WTC11 (cell line): Measurements from ENCODE around the gene ACBD6. TPM values are rescaled to one million over a fixed set of nuclear protein-coding genes. Genes with fewer than 3 reads are reported as not detected.

Experiments
- ATAC-seq: fragments of 200-7000 bp; cut with Tn5 transposase; 2 replicates; pipeline ENCODE4 v1.10.0; 2021; ENCODE audit warnings: mild to moderate bottlenecking, moderate library complexity
- CTCF ChIA-PET: fragments of 300-600 bp; sonication (Branson Sonifier 250); formaldehyde crosslinking; loops from one replicate; lab custom pipeline; 2021; ENCODE audit warnings: antibody characterized with exemption; lab: Charles Lee
- POLR2A ChIA-PET: fragments of 350-600 bp; sonication (Branson Sonifier 250); formaldehyde crosslinking; loops from one replicate; lab custom pipeline; 2021; ENCODE audit warnings: antibody characterized with exemption; lab: Charles Lee
- DNase-seq: peaks from one replicate; pipeline ENCODE4 v3.0.0; 2021; ENCODE audit warnings: low spot score
- H3K27ac Mint-ChIP-seq: 2 replicates; pipeline ENCODE4 v1.8.0; 2021; ENCODE audit warnings: mixed read lengths
- H3K27me3 Mint-ChIP-seq: 2 replicates; pipeline ENCODE4 v1.8.0; 2021; ENCODE audit warnings: low read depth, mild to moderate bottlenecking, moderate library complexity, mixed read lengths
- H3K36me3 Mint-ChIP-seq: 2 replicates; pipeline ENCODE4 v1.8.0; 2021; ENCODE audit warnings: mixed read lengths
- H3K4me1 Mint-ChIP-seq: 2 replicates; pipeline ENCODE4 v1.8.0; 2022; ENCODE audit warnings: mixed read lengths
- H3K4me3 Mint-ChIP-seq: 2 replicates; pipeline ENCODE4 v1.8.0; 2021; ENCODE audit warnings: mild to moderate bottlenecking, moderate library complexity, mixed read lengths
- H3K9me3 Mint-ChIP-seq: 2 replicates; pipeline ENCODE4 v1.8.0; 2021; ENCODE audit warnings: mixed read lengths
- AR ChIP-seq: fragments of 250-450 bp; sonication (Bioruptor Pico); IDR thresholded peaks from 2 replicates; pipeline ENCODE4 v1.9.0; 2021; ENCODE audit warnings: mild to moderate bottlenecking
- ATF1 ChIP-seq: sonication (generic); formaldehyde crosslinking; IDR thresholded peaks from 2 replicates; pipeline ENCODE4 v1.8.1; 2023; ENCODE audit warnings: mild to moderate bottlenecking, moderate library complexity, missing genetic modification reagents
- E2F1 ChIP-seq: sonication (generic); formaldehyde crosslinking; IDR thresholded peaks from 2 replicates; pipeline ENCODE4 v1.8.0; 2022; ENCODE audit warnings: mild to moderate bottlenecking, missing genetic modification reagents
- EMX1 ChIP-seq: fragments of 250-450 bp; sonication (Bioruptor Pico); IDR thresholded peaks from 2 replicates; pipeline ENCODE4 v1.8.0; 2021; ENCODE audit warnings: mild to moderate bottlenecking
- ETV6 ChIP-seq: sonication (generic); formaldehyde crosslinking; IDR thresholded peaks from 2 replicates; pipeline ENCODE4 v1.8.1; 2022; ENCODE audit warnings: mild to moderate bottlenecking, missing genetic modification reagents
- FOXJ3 ChIP-seq: sonication (generic); formaldehyde crosslinking; IDR thresholded peaks from 2 replicates; pipeline ENCODE4 v1.9.0; 2021; ENCODE audit warnings: missing genetic modification reagents, mild to moderate bottlenecking, borderline replicate concordance
- FOXP1 ChIP-seq: sonication (generic); formaldehyde crosslinking; IDR thresholded peaks from 2 replicates; pipeline ENCODE4 v1.8.0; 2022; ENCODE audit warnings: missing genetic modification reagents, mild to moderate bottlenecking, moderate library complexity, borderline replicate concordance
- GTF2I ChIP-seq: fragments of 250-450 bp; sonication (Bioruptor Pico); conservative IDR thresholded peaks from 2 replicates; pipeline ENCODE4 v1.4.0; 2021; ENCODE audit warnings: mild to moderate bottlenecking
- IRF2 ChIP-seq: sonication (generic); formaldehyde crosslinking; IDR thresholded peaks from 2 replicates; pipeline ENCODE4 v1.8.0; 2022; ENCODE audit warnings: low read depth, missing genetic modification reagents, borderline replicate concordance
- JUN ChIP-seq: sonication (generic); formaldehyde crosslinking; IDR thresholded peaks from 2 replicates; pipeline ENCODE4 v1.8.0; 2023; ENCODE audit warnings: mild to moderate bottlenecking, missing genetic modification reagents
- NFYB ChIP-seq: sonication (generic); formaldehyde crosslinking; conservative IDR thresholded peaks from 2 replicates; pipeline ENCODE4 v1.8.0; 2022; ENCODE audit warnings: low read depth, missing genetic modification reagents
- TCF7 ChIP-seq: sonication (generic); formaldehyde crosslinking; IDR thresholded peaks from 2 replicates; pipeline ENCODE4 v1.8.0; 2022; ENCODE audit warnings: mild to moderate bottlenecking, low read depth, missing genetic modification reagents, moderate library complexity
- TEAD4 ChIP-seq: sonication (generic); formaldehyde crosslinking; IDR thresholded peaks from 2 replicates; pipeline ENCODE4 v1.8.0; 2022; ENCODE audit warnings: mild to moderate bottlenecking, missing genetic modification reagents
- ZMAT4 ChIP-seq: fragments of 250-450 bp; sonication (Bioruptor Pico); IDR thresholded peaks from 2 replicates; pipeline ENCODE4 v1.9.0; 2021; ENCODE audit warnings: mild to moderate bottlenecking
- ZNF121 ChIP-seq: sonication (generic); formaldehyde crosslinking; IDR thresholded peaks from 2 replicates; pipeline ENCODE4 v1.8.0; 2023; ENCODE audit warnings: missing genetic modification reagents
- ZNF219 ChIP-seq: sonication (generic); formaldehyde crosslinking; IDR thresholded peaks from 2 replicates; pipeline ENCODE4 v1.8.0; 2023; ENCODE audit warnings: missing genetic modification reagents, mild to moderate bottlenecking, borderline replicate concordance
- ZNF396 ChIP-seq: fragments of 250-450 bp; sonication (Bioruptor Pico); IDR thresholded peaks from 2 replicates; pipeline ENCODE4 v1.8.0; 2021; ENCODE audit warnings: mild to moderate bottlenecking, moderate library complexity, borderline replicate concordance
- ZNF416 ChIP-seq: fragments of 250-450 bp; sonication (Bioruptor Pico); IDR thresholded peaks from 2 replicates; pipeline ENCODE4 v1.9.0; 2021; ENCODE audit warnings: mild to moderate bottlenecking, inconsistent platforms
- total RNA-seq: library from RNA; stranded (reverse); gene quantifications from 3 replicates; pipeline ENCODE4 v1.2.3, GENCODE V29; 2021
- TF ChIP-seq, protein P1 (sequence below): sonication (generic); formaldehyde crosslinking; IDR thresholded peaks from 2 replicates; pipeline ENCODE4 v1.8.1; 2023; ENCODE audit warnings: mild to moderate bottlenecking, missing genetic modification reagents, moderate library complexity
- TF ChIP-seq, protein P2 (sequence below): sonication (generic); formaldehyde crosslinking; IDR thresholded peaks from 2 replicates; pipeline ENCODE4 v1.8.1; 2022; ENCODE audit warnings: low read depth, mild to moderate bottlenecking, moderate library complexity, missing genetic modification reagents, borderline replicate concordance
- TF ChIP-seq, protein P3 (sequence below): sonication (generic); formaldehyde crosslinking; IDR thresholded peaks from 2 replicates; pipeline ENCODE4 v1.8.0; 2022; ENCODE audit warnings: mild to moderate bottlenecking, missing genetic modification reagents
- TF ChIP-seq, protein P4 (sequence below): sonication (generic); formaldehyde crosslinking; conservative IDR thresholded peaks from 2 replicates; pipeline ENCODE4 v1.8.1; 2022; ENCODE audit warnings: mild to moderate bottlenecking, missing genetic modification reagents

ACBD6 gene
- total RNA-seq, 1 experiment from 2014 or later, result 53.5 TPM

DNA sequence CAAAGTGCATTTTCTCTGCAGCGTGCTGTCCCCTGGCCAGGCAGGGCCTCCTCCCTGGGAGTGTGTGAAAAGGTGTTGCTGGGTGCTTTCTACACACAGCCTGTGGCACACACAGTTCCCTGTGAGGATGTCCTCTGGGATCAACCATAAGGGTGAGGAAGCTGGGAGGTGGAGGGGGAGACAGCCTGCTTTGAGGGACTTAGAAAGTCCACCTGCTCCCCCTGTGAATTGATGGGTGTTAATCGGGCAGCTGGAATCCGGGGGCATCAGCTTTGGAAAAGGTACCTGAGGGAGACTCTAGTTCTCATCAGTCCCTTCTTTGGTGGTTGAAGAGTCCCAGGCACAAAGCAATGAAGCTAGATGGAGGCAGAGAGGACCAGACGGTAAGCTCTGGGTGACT lies 236.5 kb downstream of the ACBD6 start (continued):
- no peak for TF ChIP-seq E2F1 (CRISPR knock-in tag)

DNA sequence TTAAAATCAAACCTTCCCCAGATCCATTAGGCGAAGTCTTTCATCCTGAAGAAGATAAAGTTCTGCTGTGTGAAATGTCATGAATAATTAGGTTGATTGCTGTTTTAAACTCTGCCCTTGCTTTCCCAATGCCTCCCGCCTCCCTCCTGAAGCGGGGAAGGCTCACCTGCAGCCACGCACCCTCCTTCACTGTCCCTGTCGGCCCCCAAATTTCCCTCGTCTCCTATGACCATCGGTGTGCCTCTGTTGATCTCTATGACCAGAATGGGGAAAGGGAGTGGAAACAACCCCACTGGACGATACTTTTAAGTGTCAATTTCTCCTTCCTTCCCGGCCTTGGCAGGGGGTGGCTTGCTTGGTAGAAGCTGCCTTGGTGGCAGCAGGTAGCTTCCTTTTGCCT lies 237.2 kb downstream of the ACBD6 start:
- Mint-ChIP-seq H3K36me3 (no peaks in the 10 kb centered on the region), H3K27me3 (no peaks in the 10 kb centered on the region; the same call in 1 of the 2 replicates), H3K4me3 (no peak overlapping the region), H3K4me1 (peaks cover 44% of the 10 kb centered on the region), H3K9me3 (no peaks in the 10 kb centered on the region), H3K27ac (0 out of 2 replicates have a peak overlapping the region, but pooled peaks have one; percentile 6)
- no peak for DNase-seq
- ATAC-seq, result no peak
- CTCF ChIA-PET, result interaction anchor here (1.5 kb wide), 1 partner anchor 12 kb away, joined by 6 read pairs; no protein-coding TSS in a partner anchor
- POLR2A ChIA-PET, result no interaction called here
- TF ChIP-seq, protein P1, sequence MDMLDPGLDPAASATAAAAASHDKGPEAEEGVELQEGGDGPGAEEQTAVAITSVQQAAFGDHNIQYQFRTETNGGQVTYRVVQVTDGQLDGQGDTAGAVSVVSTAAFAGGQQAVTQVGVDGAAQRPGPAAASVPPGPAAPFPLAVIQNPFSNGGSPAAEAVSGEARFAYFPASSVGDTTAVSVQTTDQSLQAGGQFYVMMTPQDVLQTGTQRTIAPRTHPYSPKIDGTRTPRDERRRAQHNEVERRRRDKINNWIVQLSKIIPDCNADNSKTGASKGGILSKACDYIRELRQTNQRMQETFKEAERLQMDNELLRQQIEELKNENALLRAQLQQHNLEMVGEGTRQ, result no peak
- TF ChIP-seq TCF7, result no peak
- TF ChIP-seq ETV6, result no peak
- TF ChIP-seq NFYB (CRISPR knock-in tag), result no peak
- TF ChIP-seq, protein P2, sequence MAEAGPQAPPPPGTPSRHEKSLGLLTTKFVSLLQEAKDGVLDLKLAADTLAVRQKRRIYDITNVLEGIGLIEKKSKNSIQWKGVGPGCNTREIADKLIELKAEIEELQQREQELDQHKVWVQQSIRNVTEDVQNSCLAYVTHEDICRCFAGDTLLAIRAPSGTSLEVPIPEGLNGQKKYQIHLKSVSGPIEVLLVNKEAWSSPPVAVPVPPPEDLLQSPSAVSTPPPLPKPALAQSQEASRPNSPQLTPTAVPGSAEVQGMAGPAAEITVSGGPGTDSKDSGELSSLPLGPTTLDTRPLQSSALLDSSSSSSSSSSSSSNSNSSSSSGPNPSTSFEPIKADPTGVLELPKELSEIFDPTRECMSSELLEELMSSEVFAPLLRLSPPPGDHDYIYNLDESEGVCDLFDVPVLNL (CRISPR knock-in tag), result no peak
- TF ChIP-seq EMX1 (CRISPR knock-in tag), result no peak
- no peak for TF ChIP-seq IRF2 (CRISPR knock-in tag)
- no peak for TF ChIP-seq AR (CRISPR knock-in tag)
- no peak for TF ChIP-seq ZNF121 (CRISPR knock-in tag)
- TF ChIP-seq ATF1 (CRISPR knock-in tag), result no peak
- TF ChIP-seq JUN (CRISPR knock-in tag), result no peak
- no peak for TF ChIP-seq ZNF219 (CRISPR knock-in tag)
- TF ChIP-seq TEAD4 (CRISPR knock-in tag), result no peak
- TF ChIP-seq FOXJ3 (CRISPR knock-in tag), result no peak

GRCh38 chr1:180264595-180264994 lies 237.8 kb downstream of the ACBD6 start:
- Mint-ChIP-seq H3K36me3 (no peaks in the 10 kb centered on the region), H3K4me1 (peaks cover 38% of the 10 kb centered on the region), H3K27me3 (no peaks in the 10 kb centered on the region; the same call in 1 of the 2 replicates), H3K27ac (no peak overlapping the region), H3K9me3 (no peaks in the 10 kb centered on the region), H3K4me3 (no peak overlapping the region)
- ATAC-seq (peak; percentile 30), DNase-seq (no peak)
- ChIA-PET CTCF (no interaction called here), POLR2A (no interaction called here)
- TF ChIP-seq, protein P3, sequence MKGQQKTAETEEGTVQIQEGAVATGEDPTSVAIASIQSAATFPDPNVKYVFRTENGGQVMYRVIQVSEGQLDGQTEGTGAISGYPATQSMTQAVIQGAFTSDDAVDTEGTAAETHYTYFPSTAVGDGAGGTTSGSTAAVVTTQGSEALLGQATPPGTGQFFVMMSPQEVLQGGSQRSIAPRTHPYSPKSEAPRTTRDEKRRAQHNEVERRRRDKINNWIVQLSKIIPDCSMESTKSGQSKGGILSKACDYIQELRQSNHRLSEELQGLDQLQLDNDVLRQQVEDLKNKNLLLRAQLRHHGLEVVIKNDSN (CRISPR knock-in tag), result no peak
- TF ChIP-seq ZNF396 (CRISPR knock-in tag) (no peak), GTF2I (CRISPR knock-in tag) (no peak), FOXP1 (CRISPR knock-in tag) (no peak), ZMAT4 (no peak), ZNF416 (CRISPR knock-in tag) (no peak)
- TF ChIP-seq, protein P4, sequence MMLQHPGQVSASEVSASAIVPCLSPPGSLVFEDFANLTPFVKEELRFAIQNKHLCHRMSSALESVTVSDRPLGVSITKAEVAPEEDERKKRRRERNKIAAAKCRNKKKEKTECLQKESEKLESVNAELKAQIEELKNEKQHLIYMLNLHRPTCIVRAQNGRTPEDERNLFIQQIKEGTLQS (CRISPR knock-in tag), result no peak
